ENCODE results near the gene OGA.

OGA gene

DNA sequence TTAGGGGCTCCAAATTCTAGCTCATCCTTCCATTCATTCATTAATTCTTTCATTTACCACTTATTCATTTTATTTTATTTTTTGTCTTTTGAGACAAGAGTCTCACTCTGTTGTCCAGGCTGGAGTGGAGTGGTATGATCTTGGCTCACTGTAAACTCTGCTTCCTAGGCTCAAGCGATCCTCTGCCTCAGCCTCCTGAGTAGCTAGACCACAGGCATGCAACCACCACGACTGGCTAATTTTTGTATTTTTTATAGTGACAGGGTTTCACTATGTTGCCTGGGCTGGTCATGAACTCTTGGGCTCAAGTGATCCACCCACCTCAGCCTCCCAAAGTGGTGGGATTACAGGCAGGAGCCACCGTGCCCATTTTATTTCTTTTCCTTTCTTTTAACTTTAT, 74.0 kb downstream of the OGA start (continued):
- no peak for TF ChIP-seq OSR1 (CRISPR knock-in tag; IDR thresholded peaks at IDR 0.05)

DNA sequence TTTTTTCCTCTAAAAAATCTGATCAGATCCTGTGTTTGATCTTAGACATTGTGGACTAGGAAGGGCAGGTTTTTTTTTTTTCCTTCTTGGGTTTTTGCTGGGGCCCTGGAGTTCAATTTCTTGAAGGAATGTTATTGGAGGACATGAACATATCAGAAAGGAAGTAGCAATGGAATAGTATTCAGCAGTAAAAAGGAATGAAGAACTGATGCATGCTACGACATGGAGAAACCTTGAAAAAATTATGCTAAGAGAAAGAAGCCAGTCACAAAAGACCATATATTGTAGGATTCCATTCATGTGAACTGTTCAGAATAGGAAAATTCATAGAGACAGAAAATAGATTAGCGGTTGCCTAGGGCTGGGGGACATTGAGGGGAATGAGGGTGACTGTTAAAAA, 76.3 kb downstream of the OGA start:
- no peak for TF ChIP-seq ESRRG (CRISPR knock-in tag; IDR thresholded peaks at IDR 0.05)
- TF ChIP-seq ISL1 (CRISPR knock-in tag; IDR thresholded peaks at IDR 0.05) = no peak
- TF ChIP-seq SNAI2 (CRISPR knock-in tag; IDR thresholded peaks at IDR 0.05) = no peak
- no peak for TF ChIP-seq TOX (CRISPR knock-in tag; IDR thresholded peaks at IDR 0.05; ENCODE audit: borderline replicate concordance)
- TF ChIP-seq ZC3H10 (CRISPR knock-in tag; IDR thresholded peaks at IDR 0.05) = no peak
- TF ChIP-seq ZNF8 (CRISPR knock-in tag; IDR thresholded peaks at IDR 0.05) = no peak
- no peak for TF ChIP-seq PPARA (CRISPR knock-in tag; IDR thresholded peaks at IDR 0.05; ENCODE audit: borderline replicate concordance)
- TF ChIP-seq RARB (CRISPR knock-in tag; IDR thresholded peaks at IDR 0.05) = no peak
- TF ChIP-seq PATZ1 (CRISPR knock-in tag; IDR thresholded peaks at IDR 0.05; ENCODE audit: borderline replicate concordance) = no peak
- no peak for ATAC-seq

DNA sequence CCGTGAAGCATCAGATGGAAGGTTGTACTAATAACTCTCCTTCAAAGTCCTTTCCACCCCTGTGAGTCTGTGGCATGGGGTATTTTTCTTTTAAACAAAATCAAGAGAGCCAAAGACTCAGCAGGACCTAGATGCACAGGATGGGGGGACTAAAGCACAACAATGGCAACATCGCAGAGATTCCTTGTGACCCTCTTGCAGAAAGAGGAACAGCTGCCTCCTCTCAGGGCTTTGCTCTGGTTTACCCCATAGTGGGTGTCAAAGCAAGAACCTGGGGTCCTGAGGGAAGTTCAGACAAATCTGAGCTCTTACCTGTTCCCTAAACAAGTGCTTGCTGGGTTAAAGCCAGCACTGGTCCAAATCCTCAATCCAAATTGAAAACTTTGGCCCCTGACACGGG, 81.6 kb downstream of the OGA start:
- TF ChIP-seq CSDC2 (CRISPR knock-in tag; IDR thresholded peaks at IDR 0.05) (no peak), TCF4 (CRISPR knock-in tag; IDR thresholded peaks at IDR 0.05; ENCODE audit: borderline replicate concordance) (no peak), BACH2 (CRISPR knock-in tag; IDR thresholded peaks at IDR 0.05; ENCODE audit: borderline replicate concordance) (no peak), ZNF565 (CRISPR knock-in tag; conservative IDR thresholded peaks at IDR 0.05; ENCODE audit: low read depth) (no peak), RARB (CRISPR knock-in tag; IDR thresholded peaks at IDR 0.05) (no peak), ZC3H10 (CRISPR knock-in tag; IDR thresholded peaks at IDR 0.05) (no peak), CREB5 (CRISPR knock-in tag; IDR thresholded peaks at IDR 0.05; ENCODE audit: low read depth) (no peak), ISL1 (CRISPR knock-in tag; IDR thresholded peaks at IDR 0.05) (no peak), ZNF8 (CRISPR knock-in tag; IDR thresholded peaks at IDR 0.05) (no peak), ZFP30 (CRISPR knock-in tag; IDR thresholded peaks at IDR 0.05) (no peak), GLIS3 (CRISPR knock-in tag; IDR thresholded peaks at IDR 0.05) (no peak), OSR1 (CRISPR knock-in tag; IDR thresholded peaks at IDR 0.05) (no peak), CSRNP3 (CRISPR knock-in tag; IDR thresholded peaks at IDR 0.05) (no peak)
- TF ChIP-seq, protein P1, sequence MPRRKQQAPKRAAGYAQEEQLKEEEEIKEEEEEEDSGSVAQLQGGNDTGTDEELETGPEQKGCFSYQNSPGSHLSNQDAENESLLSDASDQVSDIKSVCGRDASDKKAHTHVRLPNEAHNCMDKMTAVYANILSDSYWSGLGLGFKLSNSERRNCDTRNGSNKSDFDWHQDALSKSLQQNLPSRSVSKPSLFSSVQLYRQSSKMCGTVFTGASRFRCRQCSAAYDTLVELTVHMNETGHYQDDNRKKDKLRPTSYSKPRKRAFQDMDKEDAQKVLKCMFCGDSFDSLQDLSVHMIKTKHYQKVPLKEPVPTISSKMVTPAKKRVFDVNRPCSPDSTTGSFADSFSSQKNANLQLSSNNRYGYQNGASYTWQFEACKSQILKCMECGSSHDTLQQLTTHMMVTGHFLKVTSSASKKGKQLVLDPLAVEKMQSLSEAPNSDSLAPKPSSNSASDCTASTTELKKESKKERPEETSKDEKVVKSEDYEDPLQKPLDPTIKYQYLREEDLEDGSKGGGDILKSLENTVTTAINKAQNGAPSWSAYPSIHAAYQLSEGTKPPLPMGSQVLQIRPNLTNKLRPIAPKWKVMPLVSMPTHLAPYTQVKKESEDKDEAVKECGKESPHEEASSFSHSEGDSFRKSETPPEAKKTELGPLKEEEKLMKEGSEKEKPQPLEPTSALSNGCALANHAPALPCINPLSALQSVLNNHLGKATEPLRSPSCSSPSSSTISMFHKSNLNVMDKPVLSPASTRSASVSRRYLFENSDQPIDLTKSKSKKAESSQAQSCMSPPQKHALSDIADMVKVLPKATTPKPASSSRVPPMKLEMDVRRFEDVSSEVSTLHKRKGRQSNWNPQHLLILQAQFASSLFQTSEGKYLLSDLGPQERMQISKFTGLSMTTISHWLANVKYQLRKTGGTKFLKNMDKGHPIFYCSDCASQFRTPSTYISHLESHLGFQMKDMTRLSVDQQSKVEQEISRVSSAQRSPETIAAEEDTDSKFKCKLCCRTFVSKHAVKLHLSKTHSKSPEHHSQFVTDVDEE (CRISPR knock-in tag; IDR thresholded peaks at IDR 0.05) = no peak
- TF ChIP-seq, protein P2, sequence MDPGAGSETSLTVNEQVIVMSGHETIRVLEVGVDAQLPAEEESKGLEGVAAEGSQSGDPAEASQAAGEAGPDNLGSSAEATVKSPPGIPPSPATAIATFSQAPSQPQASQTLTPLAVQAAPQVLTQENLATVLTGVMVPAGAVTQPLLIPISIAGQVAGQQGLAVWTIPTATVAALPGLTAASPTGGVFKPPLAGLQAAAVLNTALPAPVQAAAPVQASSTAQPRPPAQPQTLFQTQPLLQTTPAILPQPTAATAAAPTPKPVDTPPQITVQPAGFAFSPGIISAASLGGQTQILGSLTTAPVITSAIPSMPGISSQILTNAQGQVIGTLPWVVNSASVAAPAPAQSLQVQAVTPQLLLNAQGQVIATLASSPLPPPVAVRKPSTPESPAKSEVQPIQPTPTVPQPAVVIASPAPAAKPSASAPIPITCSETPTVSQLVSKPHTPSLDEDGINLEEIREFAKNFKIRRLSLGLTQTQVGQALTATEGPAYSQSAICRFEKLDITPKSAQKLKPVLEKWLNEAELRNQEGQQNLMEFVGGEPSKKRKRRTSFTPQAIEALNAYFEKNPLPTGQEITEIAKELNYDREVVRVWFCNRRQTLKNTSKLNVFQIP (CRISPR knock-in tag; IDR thresholded peaks at IDR 0.05; ENCODE audit: borderline replicate concordance, low read depth) = no peak
- ATAC-seq = no peak
